Fibroblast of lung (primary cell): ENCODE results near the gene CAB39L. TPM values are rescaled to one million over a fixed set of nuclear protein-coding genes. Genes with fewer than 3 reads are reported as not detected.

Experiments used
- DNase-seq, 2 donors: peaks; one replicate each; pipeline versions ENCODE4 v3.0.0 to v3.0.0-alpha.2; 2010; ENCODE audit warnings: low read depth in 2 of 2
- H2AFZ ChIP-seq: 2 replicates; pipeline ENCODE4 v1.5.1; 2012; ENCODE audit warnings: low read length, control low read depth, inconsistent platforms
- H3K27ac ChIP-seq: 2 replicates; pipeline ENCODE4 v1.5.1; 2011; ENCODE audit warnings: low read length, control low read depth; ENCODE audit not compliant: insufficient read depth
- H3K27me3 ChIP-seq: 2 replicates; pipeline ENCODE4 v1.5.1; 2011; ENCODE audit warnings: mild to moderate bottlenecking, low read length; ENCODE audit not compliant: control insufficient read depth, insufficient read depth
- H3K36me3 ChIP-seq: 2 replicates; pipeline ENCODE4 v1.5.1; 2011; ENCODE audit warnings: low read length; ENCODE audit not compliant: control insufficient read depth, insufficient read depth
- H3K4me1 ChIP-seq: 2 replicates; pipeline ENCODE4 v1.5.1; 2011; ENCODE audit warnings: low read length; ENCODE audit not compliant: control insufficient read depth, insufficient read depth; ENCODE audit errors: extremely low read depth
- H3K4me2 ChIP-seq: 2 replicates; pipeline ENCODE4 v1.5.1; 2011; ENCODE audit warnings: low read length, control low read depth; ENCODE audit not compliant: insufficient read depth; ENCODE audit errors: extremely low read depth
- H3K4me3 ChIP-seq, 4 experiments: fragments of 200-600 bp in 1 of 4; sonication (generic) in 1 of 4; replicated peaks in 1 of 4; 2 replicates each; pipeline ENCODE4 v1.5.1; 2011 to 2016; ENCODE audit warnings: low read length in 4 of 4, low read depth in 3 of 4, mild to moderate bottlenecking in 3 of 4, control low read depth in 2 of 4, inconsistent platforms in 1 of 4, mixed read lengths in 1 of 4; ENCODE audit not compliant: insufficient read depth in 1 of 4; ENCODE audit errors: control extremely low read depth in 1 of 4
- H3K79me2 ChIP-seq: 2 replicates; pipeline ENCODE4 v1.5.1; 2012; ENCODE audit warnings: mild to moderate bottlenecking, low read length, inconsistent platforms; ENCODE audit not compliant: control insufficient read depth, insufficient read depth
- H3K9ac ChIP-seq: 2 replicates; pipeline ENCODE4 v1.5.1; 2011; ENCODE audit warnings: mild to moderate bottlenecking, low read length, control low read depth; ENCODE audit not compliant: insufficient read depth
- H3K9me3 ChIP-seq: 2 replicates; pipeline ENCODE4 v1.5.1; 2012; ENCODE audit warnings: low read depth, low read length; ENCODE audit not compliant: control insufficient read depth, insufficient read depth
- H4K20me1 ChIP-seq: 2 replicates; pipeline ENCODE4 v1.5.1; 2011; ENCODE audit warnings: low read length; ENCODE audit not compliant: control insufficient read depth, insufficient read depth; ENCODE audit errors: extremely low read depth
- CTCF ChIP-seq, 2 donors: IDR thresholded peaks in 1 of 2; conservative IDR thresholded peaks in 1 of 2; 1 replicate in 1 of 2; 2 replicates in 1 of 2; pipeline ENCODE4 v1.5.1; 2011 to 2012; ENCODE audit warnings: low read length in 2 of 2, control low read depth in 1 of 2, inconsistent platforms in 1 of 2, low read depth in 1 of 2, mild to moderate bottlenecking in 1 of 2
- EZH2 ChIP-seq: IDR thresholded peaks from 2 replicates; pipeline ENCODE4 v1.5.1; 2012; ENCODE audit warnings: low read length, control low read depth, mild to moderate bottlenecking; ENCODE audit errors: missing control alignments
- polyA plus RNA-seq, 2 donors: library from polyadenylated mRNA; depleted of rRNA in 1 of 2; stranded (reverse) in 1 of 2; unstranded in 1 of 2; fragments of >200 nt; gene quantifications; 2 replicates each; pipeline ENCODE4 v1.2.1, GENCODE V29; 2011 to 2012; ENCODE audit warnings: missing spikeins in 1 of 2
- total RNA-seq: library from RNA; depleted of rRNA; stranded (reverse); fragments of >200 nt; gene quantifications from 2 replicates; pipeline ENCODE4 v1.2.1, GENCODE V29; 2014

The CAB39L gene
- total and polyA plus RNA-seq, 2 donors (not counting 1 experiment from before 2014, with no cell fraction given) = 9.4 to 13.0 TPM

GRCh38 chr13:49343255-49343654 is 100.6 kb downstream of the CAB39L start:
- H3K4me2 ChIP-seq = no peak overlapping the region
- no peaks in the 10 kb centered on the region for H3K36me3 ChIP-seq
- H3K4me3 ChIP-seq = no peak overlapping the region
- no peak for DNase-seq
- no peaks in the 10 kb centered on the region for H3K79me2 ChIP-seq
- no peak overlapping the region for H2AFZ ChIP-seq
- no peaks in the 10 kb centered on the region for H3K27me3 ChIP-seq
- H4K20me1 ChIP-seq = no peaks in the 10 kb centered on the region
- H3K9ac ChIP-seq = no peak overlapping the region
- TF ChIP-seq EZH2 (no peak), CTCF (conservative IDR thresholded peaks at IDR 0.05 in 1 of 2, IDR thresholded peaks at IDR 0.05 in 1 of 2; ENCODE audit: low read depth in 1 of 2, low read length in 2 of 2) (no peak)
- no peak overlapping the region for H3K27ac ChIP-seq
- no peaks in the 10 kb centered on the region for H3K9me3 ChIP-seq
- no peaks in the 10 kb centered on the region for H3K4me1 ChIP-seq

- Histone ChIP-seq H3K79me2 (no peaks in the 10 kb centered on the region), H3K4me1 (no peaks in the 10 kb centered on the region), H3K27ac (no peak overlapping the region), H4K20me1 (no peaks in the 10 kb centered on the region), H3K4me2 (no peak overlapping the region), H2AFZ (no peak overlapping the region), H3K9ac (no peak overlapping the region), H3K9me3 (no peaks in the 10 kb centered on the region), H3K27me3 (no peaks in the 10 kb centered on the region), H3K4me3 (no peak overlapping the region), H3K36me3 (no peaks in the 10 kb centered on the region)
- DNase-seq = peak in 1 of 2 donors; percentile 36
- no peak for TF ChIP-seq CTCF (conservative IDR thresholded peaks at IDR 0.05 in 1 of 2, IDR thresholded peaks at IDR 0.05 in 1 of 2; ENCODE audit: low read depth in 1 of 2, low read length in 2 of 2)
- no peak for TF ChIP-seq EZH2
Observed at GRCh38 chr13:49342454-49342853, 101.4 kb downstream of the CAB39L start.

GRCh38 chr13:49341941-49342340 is 101.9 kb downstream of the CAB39L start:
- H3K36me3 ChIP-seq = no peaks in the 10 kb centered on the region
- H3K4me2 ChIP-seq = no peak overlapping the region
- H3K79me2 ChIP-seq = no peaks in the 10 kb centered on the region
- no peaks in the 10 kb centered on the region for H3K4me1 ChIP-seq
- no peak overlapping the region for H3K4me3 ChIP-seq
- no peaks in the 10 kb centered on the region for H3K27me3 ChIP-seq
- H2AFZ ChIP-seq = no peak overlapping the region
- no peak for DNase-seq
- TF ChIP-seq EZH2 = no peak
- no peak overlapping the region for H3K27ac ChIP-seq
- H3K9ac ChIP-seq = no peak overlapping the region
- H4K20me1 ChIP-seq = no peaks in the 10 kb centered on the region
- H3K9me3 ChIP-seq = no peaks in the 10 kb centered on the region
